Panc1 (cell line): Measurements from ENCODE around the gene ELAPOR1. TPM values are rescaled to one million over a fixed set of nuclear protein-coding genes. Genes with fewer than 3 reads are reported as not detected.

Source experiments
- ATAC-seq: fragments of 200-7000 bp; cut with Tn5 transposase; 2 replicates; pipeline ENCODE4 v1.9.1; 2020; ENCODE audit warnings: mild to moderate bottlenecking, moderate library complexity
- BruUV-seq: library from RNA; stranded (reverse); fragments of 400-500 nt; replicated peaks from 2 replicates; lab custom pipeline; 2021; lab: Mats Ljungman, UMichigan
- CTCF ChIA-PET: fragments of 300-600 bp; sonication (Branson Sonifier 250); formaldehyde crosslinking; loops from one replicate; lab custom pipeline; 2022; ENCODE audit warnings: antibody characterized with exemption; lab: Charles Lee
- POLR2A ChIA-PET: fragments of 300-600 bp; sonication (Branson Sonifier 250); formaldehyde crosslinking; loops from one replicate; lab custom pipeline; 2022; ENCODE audit warnings: antibody characterized with exemption; lab: Charles Lee
- DNase-seq: peaks from one replicate; pipeline ENCODE4 v3.0.0-alpha.2; 2010; ENCODE audit warnings: low read depth, low spot score
- H3K27ac ChIP-seq: 2 replicates; pipeline ENCODE4 v1.5.1; 2011; ENCODE audit warnings: mild to moderate bottlenecking, low read length, inconsistent platforms
- H3K27me3 ChIP-seq: fragments of 200-500 bp; sonication (Bioruptor generic); 2 replicates; pipeline ENCODE4 v1.6.0; 2014; ENCODE audit warnings: low read length, inconsistent platforms; ENCODE audit not compliant: control insufficient read depth, insufficient read depth
- H3K36me3 ChIP-seq: fragments of 200-500 bp; sonication (Bioruptor generic); 2 replicates; pipeline ENCODE4 v1.5.1; 2014; ENCODE audit warnings: inconsistent platforms, mild to moderate bottlenecking, low read length, moderate library complexity; ENCODE audit not compliant: control insufficient read depth, insufficient read depth
- H3K4me1 ChIP-seq: 2 replicates; pipeline ENCODE4 v1.5.1; 2011; ENCODE audit warnings: inconsistent platforms, mild to moderate bottlenecking, low read length, moderate library complexity; ENCODE audit not compliant: control insufficient read depth, insufficient read depth
- H3K4me3 ChIP-seq, 2 experiments: 2 replicates each; pipeline ENCODE4 v1.5.1; 2011 to 2012; ENCODE audit warnings: low read depth in 2 of 2, low read length in 2 of 2, mild to moderate bottlenecking in 2 of 2, inconsistent platforms in 1 of 2, moderate library complexity in 1 of 2
- H3K9me3 ChIP-seq: fragments of 200-500 bp; sonication (Bioruptor generic); 2 replicates; pipeline ENCODE4 v1.5.1; 2014; ENCODE audit warnings: low read depth, mild to moderate bottlenecking, inconsistent platforms, low read length, moderate library complexity; ENCODE audit not compliant: control insufficient read depth, insufficient read depth
- POLR2AphosphoS5 ChIP-seq: IDR thresholded peaks from 2 replicates; pipeline ENCODE4 v1.6.1; 2012; ENCODE audit warnings: mild to moderate bottlenecking, low read depth, low read length, moderate library complexity
- REST ChIP-seq, 2 experiments: IDR thresholded peaks; 2 replicates each; pipeline ENCODE4 v1.6.1; 2011 to 2012; ENCODE audit warnings: low read depth in 2 of 2, control low read depth in 1 of 2, low read length in 1 of 2, mild to moderate bottlenecking in 1 of 2, moderate library complexity in 1 of 2; ENCODE audit not compliant: insufficient read depth in 1 of 2
- SIN3A ChIP-seq: IDR thresholded peaks from 2 replicates; pipeline ENCODE4 v1.6.1; 2012; ENCODE audit warnings: low read depth, mild to moderate bottlenecking, low read length, moderate library complexity, borderline replicate concordance; ENCODE audit not compliant: insufficient read depth
- TCF7L2 ChIP-seq: IDR thresholded peaks from 2 replicates; pipeline ENCODE4 v1.6.1; 2011; ENCODE audit warnings: mild to moderate bottlenecking, low read depth, low read length, inconsistent platforms
- in situ Hi-C: cut with HindIII; loops from 2 replicates; pipeline ENCODE4 v1.10.0; 2016; ENCODE audit warnings: low sequenced_read_pairs, low pct_unique_long_range_greater_than_20kb
- intact Hi-C: fragments of 100-400 bp; cut with micrococcal nuclease; formaldehyde crosslinking; loops from one replicate; pipeline ENCODE4 v1.10.0; 2022; ENCODE audit not compliant: unreplicated experiment
- total RNA-seq: library from RNA; stranded (reverse); gene quantifications from one replicate; pipeline ENCODE4 v1.2.1, GENCODE V29; 2021; ENCODE audit not compliant: unreplicated experiment
- TF ChIP-seq, protein P1 (sequence below): fragments of 450-650 bp; IDR thresholded peaks from 2 replicates; pipeline ENCODE4 v1.5.1; 2017; ENCODE audit warnings: mild to moderate bottlenecking

ELAPOR1 gene
- total RNA-seq, 1 experiment from 2014 or later = 0.28 TPM

- Histone ChIP-seq H3K27ac (peak overlapping the region; percentile 90), H3K4me3 (peak overlapping the region; percentile 79 to 88), H3K36me3 (peaks cover 6% of the 10 kb centered on the region), H3K9me3 (no peaks in the 10 kb centered on the region), H3K4me1 (no peaks in the 10 kb centered on the region; the same call in 1 of the 2 replicates), H3K27me3 (no peaks in the 10 kb centered on the region)
- ChIA-PET POLR2A (interaction anchor here (0.6 to 0.8 kb wide), 6 partner anchors 11 to 370 kb away, joined by 3 to 14 read pairs (median 3); partner anchors contain the start of gene TAF13), CTCF (interaction anchor here (0.6 to 1.4 kb wide), 6 partner anchors 10 to 552 kb away, joined by 3 to 18 read pairs (median 4); partner anchors contain the start of genes TMEM167B and WDR47)
- TF ChIP-seq SIN3A = peak; percentile 92; the same call in 1 of the 2 replicates
- TF ChIP-seq POLR2AphosphoS5 = peak; percentile 99
- peak; percentile 72 for TF ChIP-seq TCF7L2
- TF ChIP-seq, protein P1, sequence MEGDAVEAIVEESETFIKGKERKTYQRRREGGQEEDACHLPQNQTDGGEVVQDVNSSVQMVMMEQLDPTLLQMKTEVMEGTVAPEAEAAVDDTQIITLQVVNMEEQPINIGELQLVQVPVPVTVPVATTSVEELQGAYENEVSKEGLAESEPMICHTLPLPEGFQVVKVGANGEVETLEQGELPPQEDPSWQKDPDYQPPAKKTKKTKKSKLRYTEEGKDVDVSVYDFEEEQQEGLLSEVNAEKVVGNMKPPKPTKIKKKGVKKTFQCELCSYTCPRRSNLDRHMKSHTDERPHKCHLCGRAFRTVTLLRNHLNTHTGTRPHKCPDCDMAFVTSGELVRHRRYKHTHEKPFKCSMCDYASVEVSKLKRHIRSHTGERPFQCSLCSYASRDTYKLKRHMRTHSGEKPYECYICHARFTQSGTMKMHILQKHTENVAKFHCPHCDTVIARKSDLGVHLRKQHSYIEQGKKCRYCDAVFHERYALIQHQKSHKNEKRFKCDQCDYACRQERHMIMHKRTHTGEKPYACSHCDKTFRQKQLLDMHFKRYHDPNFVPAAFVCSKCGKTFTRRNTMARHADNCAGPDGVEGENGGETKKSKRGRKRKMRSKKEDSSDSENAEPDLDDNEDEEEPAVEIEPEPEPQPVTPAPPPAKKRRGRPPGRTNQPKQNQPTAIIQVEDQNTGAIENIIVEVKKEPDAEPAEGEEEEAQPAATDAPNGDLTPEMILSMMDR = peak; percentile 90
- TF ChIP-seq REST (IDR thresholded peaks at IDR 0.05; ENCODE audit: insufficient read depth in 1 of 2, low read depth in 2 of 2, low read length in 1 of 2) = no peak
- BruUV-seq = TSS peak; percentile 94
- DNase-seq (peak; percentile 81), ATAC-seq (peak; percentile 98)
- in situ Hi-C loops = no loop called here
- intact Hi-C loops = no loop called here
These were observed 13.8 kb upstream of the ELAPOR1 start for GRCh38 chr1:109099938-109100773.

DNA sequence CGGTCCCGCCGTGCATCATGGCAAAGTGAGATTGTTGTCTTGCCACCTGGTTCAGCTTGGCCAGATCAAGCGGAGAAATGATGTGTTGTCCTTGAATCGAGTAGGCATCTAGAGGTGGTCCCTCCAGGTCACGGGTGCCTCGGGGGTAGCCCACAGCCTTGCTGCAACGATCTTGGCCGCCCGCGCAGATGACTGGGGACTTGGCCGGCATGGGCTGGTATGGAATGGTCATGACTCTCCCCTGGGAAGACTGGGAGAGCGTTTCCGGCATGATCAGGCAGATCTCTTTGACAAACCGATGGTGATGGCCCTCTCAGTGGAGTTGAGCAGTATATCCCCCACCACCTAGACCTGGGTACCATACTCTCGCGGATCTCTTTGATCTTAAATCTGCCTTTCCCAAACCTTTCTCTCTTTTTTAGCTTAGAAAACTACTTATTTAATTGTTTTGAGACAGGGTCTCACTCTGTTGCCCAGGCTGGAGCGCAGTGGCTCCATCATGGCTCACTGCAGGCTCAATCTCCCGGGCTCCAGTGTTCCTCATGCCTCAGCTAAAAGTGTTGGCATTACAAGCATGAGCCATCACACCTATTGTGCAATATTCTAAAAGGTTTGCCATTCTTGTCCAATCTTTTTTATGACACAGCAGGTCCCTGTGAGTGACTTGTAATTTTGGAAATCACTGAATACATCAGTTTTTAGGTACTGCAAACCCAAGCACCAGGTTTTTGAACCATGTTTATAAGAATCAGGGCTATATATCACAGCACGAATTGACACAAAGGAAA is 9.4 kb upstream of the ELAPOR1 start:
- intact Hi-C loops (no loop called here), in situ Hi-C loops (no loop called here)
- TF ChIP-seq POLR2AphosphoS5 (no peak), TCF7L2 (no peak), SIN3A (no peak), REST (IDR thresholded peaks at IDR 0.05; ENCODE audit: insufficient read depth in 1 of 2, low read depth in 2 of 2, low read length in 1 of 2) (no peak)
- TF ChIP-seq, protein P1 = no peak
- Histone ChIP-seq H3K4me3 (no peak overlapping the region), H3K27me3 (no peaks in the 10 kb centered on the region), H3K4me1 (no peaks in the 10 kb centered on the region), H3K36me3 (peaks cover 4% of the 10 kb centered on the region; the same call in 1 of the 2 replicates), H3K27ac (no peak overlapping the region), H3K9me3 (no peaks in the 10 kb centered on the region)
- BruUV-seq = no TSS peak
- POLR2A ChIA-PET = no interaction called here
- no peak for ATAC-seq
- no peak for DNase-seq
- CTCF ChIA-PET = interaction anchor here (0.8 kb wide), 1 partner anchor 103 kb away, joined by 11 read pairs; no protein-coding TSS in a partner anchor
